Forelimb muscle (tissue), 1 donor: Measurements from ENCODE around the gene NFKB1. TPM values are rescaled to one million over a fixed set of nuclear protein-coding genes. Genes with fewer than 3 reads are reported as not detected.
A peak's percentile ranks its signal among the peaks of the same experiment; 100 is the strongest.

ENCODE experiments used
- DNase-seq: peaks from one replicate; pipeline ENCODE4 v3.0.0-alpha.2; 2013; ENCODE audit warnings: low read depth
- polyA plus RNA-seq: library from polyadenylated mRNA; unstranded; fragments of 120-200 nt; gene quantifications from one replicate; pipeline ENCODE4 v1.2.1, GENCODE V29; 2013; ENCODE audit not compliant: insufficient read length

The NFKB1 gene
- polyA plus RNA-seq, 1 donor = 17.0 TPM

DNA sequence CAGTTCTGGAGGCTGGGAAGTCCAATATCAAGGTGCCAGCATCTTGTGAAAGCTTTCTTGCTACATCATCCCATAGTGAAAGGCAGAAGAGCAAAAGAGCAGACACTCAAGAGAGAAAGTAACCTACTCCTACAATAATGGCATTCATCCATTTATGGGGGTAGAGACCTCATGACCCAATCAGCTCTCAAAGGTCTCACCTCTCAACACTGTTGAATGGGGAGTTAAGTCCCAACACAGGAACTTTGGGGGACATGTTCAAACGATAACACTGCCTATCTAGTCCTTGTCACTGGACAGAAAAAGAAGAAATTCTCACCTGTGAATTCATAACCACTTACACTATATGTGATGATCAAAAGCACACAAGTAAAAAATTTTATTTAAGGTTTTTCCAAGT is 6.6 kb upstream of the NFKB1 start:
- no peak for DNase-seq

DNA sequence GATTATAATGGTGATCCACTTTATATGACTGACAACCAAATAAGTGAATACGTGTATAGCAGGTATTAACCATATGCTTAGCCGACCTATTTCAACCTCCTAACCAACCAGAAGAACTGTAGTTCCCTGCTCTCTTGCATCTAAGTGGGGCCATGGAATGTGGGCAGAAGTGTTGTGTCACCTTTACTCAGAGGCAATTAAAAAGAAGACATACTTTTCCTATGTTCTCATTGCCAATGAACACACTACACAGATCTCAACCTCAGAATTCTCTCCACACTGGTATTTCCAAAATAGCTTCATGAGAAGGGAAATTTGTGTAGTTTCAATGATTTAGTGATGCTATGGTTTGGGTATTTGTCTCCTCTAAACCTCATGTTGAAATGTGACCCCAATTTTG is 3.2 kb upstream of the NFKB1 start:
- no peak for DNase-seq

DNA sequence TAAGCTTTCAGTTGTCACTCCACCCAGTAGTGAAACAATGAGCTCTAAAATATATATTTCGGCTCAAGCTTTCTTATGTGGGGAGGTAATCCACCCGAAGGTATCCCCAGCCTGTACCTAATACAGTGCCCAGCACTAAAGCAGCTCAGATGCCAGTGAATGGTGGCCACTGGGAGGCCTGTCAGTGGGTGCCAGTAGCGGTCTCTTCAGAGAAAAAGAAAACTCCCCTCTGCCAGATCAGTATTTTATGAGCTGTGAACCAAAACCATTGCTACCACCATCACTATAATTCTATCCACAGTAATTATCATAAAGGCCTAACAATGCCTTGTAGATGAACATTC is 835 bp upstream of the NFKB1 start:
- peak; percentile 5 for DNase-seq

DNA sequence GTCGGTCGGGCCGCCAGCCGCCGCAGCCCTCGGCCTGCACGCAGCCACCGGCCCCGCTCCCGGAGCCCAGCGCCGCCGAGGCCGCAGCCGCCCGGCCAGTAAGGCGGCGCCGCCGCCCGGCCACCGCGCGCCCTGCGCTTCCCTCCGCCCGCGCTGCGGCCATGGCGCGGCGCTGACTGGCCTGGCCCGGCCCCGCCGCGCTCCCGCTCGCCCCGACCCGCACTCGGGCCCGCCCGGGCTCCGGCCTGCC is 213 bp downstream of the NFKB1 start:
- peak; percentile 13 for DNase-seq

DNA sequence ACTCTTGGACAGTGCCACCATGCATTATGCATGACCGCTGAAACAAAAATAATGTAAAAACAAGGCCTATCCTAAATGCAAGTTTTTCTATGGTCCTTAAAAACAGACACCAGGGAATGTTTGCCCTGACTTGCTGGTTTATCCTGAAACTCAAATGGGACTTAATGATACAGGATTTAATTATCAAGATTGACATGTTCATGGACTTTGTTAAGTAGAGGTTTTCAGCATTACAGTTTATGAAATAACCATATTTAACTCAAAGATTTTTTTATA is 1.3 kb downstream of the NFKB1 start:
- no peak for DNase-seq

DNA sequence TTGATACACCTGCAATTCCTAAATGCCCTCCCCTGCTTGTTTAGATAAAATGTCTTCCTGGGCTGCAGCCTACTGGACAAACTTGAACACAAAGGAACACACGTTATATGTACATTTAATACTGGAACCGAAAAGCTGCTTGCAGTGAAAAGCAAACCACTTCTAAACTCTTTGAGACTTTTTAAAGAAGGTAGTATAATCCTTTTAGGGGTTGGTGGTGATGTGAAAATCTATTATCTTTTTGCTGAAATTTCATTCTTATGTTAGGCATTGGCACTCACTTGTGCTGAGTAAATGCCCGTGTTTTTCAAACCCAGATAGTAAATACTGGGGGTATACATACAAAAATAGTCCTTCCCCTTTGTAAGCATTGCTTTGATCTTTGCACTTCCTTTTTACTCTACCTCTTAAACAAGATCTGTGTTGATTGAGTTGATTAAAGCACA is 2.2 kb downstream of the NFKB1 start:
- DNase-seq = no peak

DNA sequence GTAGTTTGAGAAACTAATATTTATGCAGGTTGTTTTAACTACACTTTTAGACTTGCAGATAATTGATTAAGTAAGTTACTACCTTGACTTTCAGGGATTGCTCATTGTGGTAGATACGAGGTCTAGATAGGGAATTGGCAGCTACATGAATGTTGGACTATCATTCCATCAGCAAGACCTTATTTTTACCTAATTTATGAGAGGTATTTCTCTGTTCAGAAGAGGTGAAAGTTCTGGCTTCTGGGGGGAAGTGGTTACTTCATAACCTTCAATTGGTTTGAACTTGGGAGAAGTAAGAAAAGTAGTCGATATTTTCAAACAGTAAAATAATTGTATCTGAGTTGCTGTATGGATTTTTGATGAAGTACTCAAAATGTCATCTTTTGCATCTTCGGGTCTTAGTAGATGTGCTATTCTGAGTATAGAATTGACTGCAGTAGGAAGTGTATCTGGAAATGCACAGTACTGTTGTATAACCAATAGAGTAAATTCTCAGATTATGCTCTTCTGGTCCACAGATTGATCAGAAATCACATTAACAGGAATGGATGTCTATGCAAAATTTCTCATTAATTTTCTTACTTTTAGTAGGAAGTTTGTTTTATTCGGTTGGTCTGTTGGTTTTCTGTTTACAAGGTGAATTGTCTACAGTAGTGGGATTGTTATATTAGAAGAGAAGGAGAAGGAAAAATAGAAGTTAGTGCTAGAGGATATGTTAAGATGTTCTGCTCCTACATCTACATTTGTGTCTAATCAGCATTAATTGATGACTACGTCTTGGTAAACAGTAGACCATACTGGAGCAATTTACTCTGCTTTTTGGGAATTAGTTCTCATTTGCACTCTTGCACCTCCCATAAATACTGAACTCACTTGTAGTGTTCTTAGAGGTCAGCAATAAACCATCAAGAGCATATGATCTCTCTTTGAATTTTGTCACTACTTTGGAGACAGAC is 3.0 kb downstream of the NFKB1 start:
- no peak for DNase-seq

DNA sequence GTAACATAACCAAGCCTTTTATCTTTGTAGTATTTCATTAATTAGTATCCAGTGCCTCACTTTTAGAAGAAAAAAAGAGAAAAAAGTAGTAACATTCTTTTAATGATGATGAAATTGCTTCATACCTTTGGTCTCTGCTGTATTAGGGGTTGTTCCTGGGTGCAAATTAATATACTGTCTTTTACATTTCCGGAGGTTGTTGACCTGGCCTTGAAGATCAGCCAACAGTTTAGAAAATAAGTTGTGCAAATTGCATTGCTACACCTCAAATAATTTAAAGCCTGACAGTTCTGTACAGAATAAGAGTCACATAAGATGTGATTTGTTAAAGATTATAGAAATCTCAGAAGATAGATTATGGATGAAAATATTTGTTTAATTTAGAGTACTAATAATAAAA is 3.8 kb downstream of the NFKB1 start:
- DNase-seq = no peak

DNA sequence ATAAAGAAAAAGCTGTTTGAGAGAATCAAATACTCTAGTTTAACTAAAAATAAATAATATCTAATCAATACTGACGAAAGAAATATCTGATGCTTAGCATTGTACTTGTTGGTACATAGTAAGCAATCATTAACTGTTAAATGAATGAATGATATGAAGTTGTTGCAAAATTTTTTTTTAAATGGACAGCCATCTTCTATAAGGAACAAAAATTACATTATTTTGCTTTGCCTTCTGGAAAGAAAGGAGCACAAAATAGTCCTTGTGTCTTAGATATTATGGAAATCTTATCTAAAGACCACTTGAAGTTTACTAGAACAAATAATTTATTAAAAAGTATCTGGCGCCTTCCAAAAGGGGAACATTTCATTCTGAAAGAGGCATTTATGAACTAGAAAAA is 4.5 kb downstream of the NFKB1 start:
- DNase-seq = no peak

DNA sequence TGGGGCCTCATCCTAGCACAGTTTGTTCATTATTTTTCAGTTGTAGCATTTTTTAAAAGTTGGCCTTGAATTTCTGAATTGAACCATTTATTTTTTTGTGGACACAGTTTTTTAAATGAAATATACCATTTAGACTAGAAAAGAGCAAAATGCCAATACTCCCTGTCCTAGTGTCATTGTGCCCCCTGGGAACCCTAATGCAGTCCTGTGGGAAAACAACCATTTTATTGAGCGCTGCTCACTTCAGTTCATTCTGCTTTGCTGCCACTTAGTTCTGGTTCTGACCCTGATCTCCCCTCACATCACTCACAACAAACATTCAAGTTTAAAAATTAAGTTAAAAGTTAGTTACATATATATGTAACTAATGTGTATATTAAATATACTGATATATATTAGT is 5.4 kb downstream of the NFKB1 start:
- DNase-seq = no peak

DNA sequence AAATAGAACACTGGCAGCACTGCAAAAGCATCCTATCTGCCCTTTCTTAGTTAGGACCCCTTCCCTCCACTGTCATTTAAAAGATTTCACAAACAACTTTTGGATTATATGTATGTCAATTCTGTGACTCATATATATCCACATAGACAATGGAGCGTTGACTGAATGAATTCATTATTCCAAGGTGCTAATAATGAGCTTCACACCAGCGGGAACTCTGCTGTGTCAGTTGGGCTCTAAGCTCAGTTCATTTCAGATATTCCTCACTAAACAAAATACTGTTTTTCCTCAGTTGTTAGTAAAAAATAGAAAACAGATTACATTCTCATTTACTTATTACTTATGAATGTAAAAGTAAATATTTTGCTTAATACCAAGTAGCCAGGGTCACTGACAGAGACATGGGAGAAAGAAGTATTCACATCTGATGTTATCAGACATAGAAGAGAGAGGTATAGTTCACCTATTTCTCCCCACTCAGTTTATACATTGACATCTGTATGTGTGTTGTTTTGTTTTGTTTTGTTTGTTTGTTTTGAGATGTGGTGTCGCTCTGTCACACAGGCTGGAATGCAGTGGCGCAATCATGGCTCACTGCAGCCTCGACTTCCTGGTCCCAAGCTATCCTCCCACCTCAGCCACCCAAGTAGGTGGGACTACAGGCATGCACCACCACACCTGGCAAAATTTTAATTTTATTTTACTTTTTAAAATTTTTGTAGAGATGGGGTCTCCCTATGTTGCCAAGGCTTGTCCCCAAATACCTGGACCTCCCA is 10.9 kb downstream of the NFKB1 start:
- DNase-seq = no peak

DNA sequence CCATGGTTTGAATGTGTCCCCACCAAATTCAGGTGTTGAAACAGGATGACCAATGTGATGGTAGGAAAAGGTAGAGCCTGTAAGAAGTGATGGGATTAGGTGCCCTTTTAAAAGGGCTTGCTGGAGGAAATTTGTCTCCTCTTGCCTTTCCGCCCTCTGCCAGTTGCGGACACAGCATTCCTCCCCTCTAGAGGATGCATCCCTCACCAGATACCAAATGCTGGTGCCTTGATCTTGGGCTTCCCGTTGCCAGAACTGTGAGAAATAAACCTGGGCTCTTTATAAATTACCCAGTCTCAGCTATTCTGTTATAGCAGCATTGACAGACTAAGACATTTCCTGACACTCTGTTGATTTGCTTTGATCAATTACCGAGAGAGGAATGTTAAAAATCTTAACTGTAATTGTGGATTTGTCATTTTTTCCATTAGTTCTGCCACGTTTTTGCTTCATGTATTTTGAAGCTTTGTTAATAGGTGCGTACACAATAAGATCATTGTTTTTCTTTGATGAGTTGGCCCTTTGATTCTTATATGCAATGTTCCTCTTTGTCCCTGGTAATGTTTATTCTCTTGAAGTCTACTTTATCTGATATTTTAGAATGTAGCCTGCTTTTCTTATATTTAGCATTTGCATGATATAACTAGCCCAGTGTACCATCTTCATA is 13.3 kb downstream of the NFKB1 start:
- DNase-seq = no peak

DNA sequence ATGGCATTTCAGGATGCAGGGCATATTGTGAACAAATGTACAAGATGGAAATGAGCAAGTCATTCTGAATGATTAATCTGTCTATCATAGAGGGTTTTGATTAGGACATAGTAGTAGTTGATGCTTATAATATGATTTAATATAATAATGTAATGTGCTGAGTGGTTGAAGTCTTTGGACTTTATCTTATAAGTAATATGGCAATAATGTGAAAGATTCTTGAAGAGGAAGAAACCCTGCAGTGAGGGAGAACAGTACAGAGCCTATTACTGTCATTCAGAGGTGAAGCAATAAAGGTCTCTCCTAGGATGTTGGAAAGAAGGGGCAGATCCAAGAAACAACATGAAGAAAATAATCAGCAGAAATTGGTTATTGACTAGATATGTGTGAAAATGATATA is 16.6 kb downstream of the NFKB1 start:
- DNase-seq = no peak

DNA sequence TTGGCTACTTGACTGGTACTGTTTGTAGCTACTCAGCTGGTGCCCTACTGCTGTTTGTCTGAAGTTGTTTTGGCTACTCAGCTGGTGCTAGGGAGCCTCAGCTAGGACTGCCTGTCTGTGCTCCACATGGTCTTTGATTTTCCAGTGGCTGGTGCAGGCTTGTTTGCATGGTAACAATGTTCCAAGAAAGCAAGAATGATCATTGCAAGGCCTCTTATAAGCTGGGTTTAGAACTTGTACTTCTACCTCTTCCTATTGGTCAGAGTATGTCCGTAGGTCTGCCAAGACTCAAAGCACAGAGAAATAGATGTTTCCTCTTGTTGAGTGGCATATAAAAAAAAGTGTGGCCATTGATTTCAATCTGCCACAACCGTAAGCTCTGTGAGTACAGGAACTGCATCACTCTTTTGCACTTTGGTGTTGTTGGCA is 17.6 kb downstream of the NFKB1 start:
- no peak for DNase-seq

DNA sequence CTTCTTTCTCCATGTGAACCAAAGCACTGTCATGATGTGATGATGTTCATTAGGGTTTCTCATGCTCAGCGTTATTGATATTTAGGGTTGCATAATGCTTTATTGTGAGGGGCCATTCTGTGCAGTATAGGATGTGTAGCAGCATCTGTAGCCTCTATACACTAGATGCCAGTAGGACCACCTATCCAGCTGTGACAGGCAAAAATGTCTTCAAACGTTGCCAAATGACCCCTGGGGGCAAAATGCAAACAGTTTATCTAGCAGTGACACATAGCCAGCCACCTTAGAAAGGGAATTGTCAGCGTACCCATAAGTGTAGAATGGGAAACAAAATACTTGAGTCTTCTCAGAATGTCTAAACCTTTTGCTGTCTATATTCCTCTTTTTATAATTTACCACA is 18.8 kb downstream of the NFKB1 start:
- no peak for DNase-seq

DNA sequence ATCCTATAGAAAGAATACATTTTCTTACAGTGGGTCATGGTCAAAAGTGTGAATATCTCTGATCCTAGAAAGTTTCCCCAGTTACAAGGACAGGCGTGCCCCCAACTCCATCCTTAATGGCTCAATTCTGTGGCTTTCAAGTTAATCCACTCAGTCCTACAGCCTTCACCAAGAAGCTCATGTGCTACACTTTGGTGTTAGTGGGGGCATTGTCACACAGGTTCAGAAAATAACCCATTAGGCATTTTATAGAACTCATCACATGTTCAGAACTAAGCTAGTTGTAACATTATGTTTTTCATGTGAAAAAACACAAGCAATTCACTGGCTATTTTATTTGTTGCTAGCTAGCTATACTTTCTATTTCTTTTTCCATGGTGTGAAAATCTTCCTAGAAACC is 20.4 kb downstream of the NFKB1 start:
- DNase-seq = no peak

DNA sequence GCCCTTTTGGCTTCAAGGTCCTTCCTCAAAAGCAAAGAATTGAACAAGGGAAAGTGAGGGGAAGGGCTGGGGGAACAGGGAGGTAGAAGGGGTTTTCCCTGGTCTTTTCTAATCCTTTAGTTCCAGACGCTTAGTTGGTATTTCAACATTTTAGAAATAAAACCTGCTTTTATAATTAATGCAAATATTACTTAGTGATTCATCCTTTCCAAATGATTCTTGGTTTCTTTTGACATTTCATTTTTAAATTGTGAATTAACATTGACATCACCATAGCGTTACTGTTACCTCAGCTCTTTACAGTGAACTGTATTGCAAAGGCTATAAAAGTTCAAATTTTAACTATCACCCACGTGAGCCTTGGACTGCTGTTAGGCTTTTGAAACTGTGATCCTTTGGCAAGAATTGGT is 20.9 kb downstream of the NFKB1 start:
- no peak for DNase-seq

DNA sequence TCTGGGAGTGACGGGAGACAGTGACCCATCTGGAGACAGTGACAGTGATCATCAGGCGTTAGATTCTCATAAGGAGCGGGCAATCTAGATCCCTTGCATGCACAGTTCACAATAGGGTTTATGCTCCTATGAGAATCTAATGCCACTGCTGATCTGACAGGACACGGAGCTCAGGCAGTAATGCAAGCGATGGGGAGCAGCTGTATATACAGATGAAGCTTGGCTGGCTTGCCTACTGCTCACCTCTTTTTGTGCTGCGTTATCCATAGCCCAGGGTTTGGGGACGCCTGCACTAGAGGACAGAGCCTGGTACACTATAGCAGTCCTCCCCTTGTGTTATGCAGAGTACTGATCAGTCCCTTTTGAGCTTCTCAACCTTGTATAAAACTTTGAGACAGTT is 23.5 kb downstream of the NFKB1 start:
- no peak for DNase-seq

DNA sequence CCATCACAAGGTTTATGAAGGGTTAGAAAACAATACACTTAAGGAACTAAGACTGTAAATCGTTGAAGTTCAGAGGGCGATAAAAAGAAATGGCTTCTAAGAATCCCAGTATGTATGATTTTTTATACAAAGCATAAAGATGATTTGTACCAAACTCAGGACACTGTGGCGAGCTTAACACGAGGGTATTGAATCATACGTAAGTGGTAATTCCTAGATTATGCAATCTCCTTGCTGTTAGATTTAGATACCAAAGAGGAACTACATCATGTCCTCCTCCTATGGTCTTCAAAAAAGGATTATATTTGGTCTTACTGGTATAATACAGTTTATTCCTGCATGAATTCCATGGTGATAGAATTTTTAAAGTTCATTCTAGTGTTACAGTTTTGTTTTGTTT is 23.9 kb downstream of the NFKB1 start:
- no peak for DNase-seq

DNA sequence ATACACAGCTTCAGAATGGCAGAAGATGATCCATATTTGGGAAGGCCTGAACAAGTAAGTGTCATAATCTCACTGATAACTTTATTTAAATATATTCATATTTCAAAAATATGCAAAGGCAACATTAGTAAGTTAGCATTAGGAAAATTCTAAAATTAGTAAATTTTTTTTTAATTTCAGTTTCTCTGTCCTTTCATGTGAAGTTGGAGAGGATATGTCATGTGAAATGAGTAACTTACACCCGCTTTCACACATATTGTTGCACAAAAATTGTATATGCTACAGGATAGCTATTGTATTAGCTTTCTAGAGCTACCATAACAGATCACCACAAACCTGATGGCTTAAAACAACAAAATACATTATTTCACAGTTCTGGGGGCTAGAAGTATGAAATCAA is 24.3 kb downstream of the NFKB1 start:
- no peak for DNase-seq

DNA sequence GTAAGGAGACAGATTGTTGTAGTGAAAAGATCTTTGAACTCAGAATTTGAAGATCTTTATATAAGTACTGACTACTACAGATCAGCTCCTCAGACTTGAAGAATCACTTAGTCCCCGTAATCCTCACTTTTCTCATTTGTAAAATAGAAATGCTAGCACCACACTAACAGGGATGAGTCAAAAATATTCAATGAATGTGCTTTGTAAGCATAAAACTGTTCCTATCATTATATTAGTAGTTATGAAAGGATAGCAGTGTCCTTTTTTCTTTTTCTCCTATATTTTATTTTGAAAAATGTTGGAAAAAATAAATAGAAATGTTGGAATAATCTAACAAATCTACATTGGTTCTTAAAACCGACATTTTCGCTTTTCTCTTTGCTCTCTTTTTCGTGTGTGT is 25.4 kb downstream of the NFKB1 start:
- DNase-seq = no peak

DNA sequence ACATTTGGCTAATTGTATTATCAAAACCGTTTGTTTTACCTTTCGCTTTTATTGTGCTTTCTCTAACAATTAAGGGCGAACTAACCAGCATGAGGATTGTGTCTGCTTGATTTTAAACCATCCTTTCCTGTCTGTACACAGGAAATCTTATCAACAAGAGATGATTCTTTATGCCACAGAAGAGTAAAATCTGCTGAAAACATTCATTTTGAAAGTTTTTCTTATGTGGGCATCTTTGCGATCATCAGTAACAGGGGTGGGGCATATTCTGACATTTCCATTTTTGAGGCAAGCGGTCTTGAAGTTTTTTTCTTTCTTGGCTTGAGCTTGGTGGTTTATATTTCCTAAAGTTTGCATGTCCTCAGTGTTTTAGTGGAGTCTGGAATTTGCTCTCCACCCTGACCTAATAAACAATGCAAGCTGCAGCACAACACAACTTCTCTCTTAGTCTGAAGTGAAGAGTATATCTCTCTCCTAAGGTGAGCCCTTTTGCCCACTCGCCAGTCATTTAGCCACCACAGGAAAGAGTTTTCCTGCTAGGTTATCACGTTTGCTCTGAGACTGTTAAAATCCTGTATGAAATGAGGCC is 26.6 kb downstream of the NFKB1 start:
- no peak for DNase-seq

DNA sequence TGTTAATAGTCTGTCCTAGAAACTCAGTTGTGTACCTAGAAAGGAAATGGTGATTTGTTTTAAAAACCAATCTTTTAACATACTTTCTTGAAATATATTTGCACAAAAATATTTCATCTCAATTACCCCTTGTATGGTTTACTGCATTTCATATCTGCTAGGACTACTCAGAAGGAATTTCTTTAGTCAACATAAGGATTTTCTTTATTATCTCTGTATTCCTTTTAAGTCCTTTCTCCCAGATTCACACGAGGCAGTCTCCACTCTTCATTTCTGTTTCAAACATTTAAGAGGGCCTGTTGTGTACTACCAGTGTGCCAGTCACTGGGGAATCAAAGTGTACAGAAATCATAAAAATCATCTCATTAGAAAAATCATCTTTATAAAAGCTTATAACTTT is 28.8 kb downstream of the NFKB1 start:
- DNase-seq = no peak
